Loucy (cell line): ENCODE results near the gene KRTAP3-1.

Experiments
- H2AFZ ChIP-seq: fragments of 200-600 bp; sonication (generic); 2 replicates; pipeline ENCODE4 v1.6.0; 2016; ENCODE audit warnings: antibody characterized with exemption, mild to moderate bottlenecking, low read length, moderate library complexity
- H3F3A ChIP-seq: fragments of 200-600 bp; 2 replicates; pipeline ENCODE4 v1.6.0; 2016; ENCODE audit warnings: antibody characterized with exemption, low read depth, mild to moderate bottlenecking
- H3K27me3 ChIP-seq: fragments of 200-600 bp; sonication (generic); 2 replicates; pipeline ENCODE4 v1.6.1; 2014; ENCODE audit warnings: low read length, mild to moderate bottlenecking; ENCODE audit not compliant: insufficient read depth, poor library complexity, severe bottlenecking
- H3K36me3 ChIP-seq: fragments of 200-600 bp; sonication (generic); 2 replicates; pipeline ENCODE4 v1.6.1; 2016; ENCODE audit warnings: low read length; ENCODE audit not compliant: insufficient read depth
- H3K4me1 ChIP-seq: fragments of 200-600 bp; sonication (generic); 2 replicates; pipeline ENCODE4 v1.5.1; 2014; ENCODE audit warnings: low read length, mild to moderate bottlenecking; ENCODE audit not compliant: insufficient read depth, poor library complexity, severe bottlenecking
- H3K4me2 ChIP-seq: fragments of 200-600 bp; sonication (generic); 2 replicates; pipeline ENCODE4 v1.6.0; 2014; ENCODE audit warnings: antibody characterized with exemption, low read length, low read depth, mild to moderate bottlenecking; ENCODE audit not compliant: poor library complexity, severe bottlenecking
- H3K4me3 ChIP-seq: fragments of 200-600 bp; sonication (generic); 2 replicates; pipeline ENCODE4 v1.5.1; 2014; ENCODE audit warnings: low read length, mild to moderate bottlenecking, mixed read lengths; ENCODE audit not compliant: poor library complexity, severe bottlenecking
- H3K79me2 ChIP-seq: fragments of 200-600 bp; sonication (generic); 2 replicates; pipeline ENCODE4 v1.6.1; 2014; ENCODE audit warnings: low read length; ENCODE audit not compliant: insufficient read depth
- H3K9ac ChIP-seq: fragments of 200-600 bp; sonication (generic); 2 replicates; pipeline ENCODE4 v1.6.0; 2014; ENCODE audit warnings: mild to moderate bottlenecking, low read depth, low read length, moderate library complexity; ENCODE audit not compliant: poor library complexity, severe bottlenecking
- H3K9me2 ChIP-seq: fragments of 200-600 bp; sonication (generic); replicated peaks from 2 replicates; pipeline ENCODE4 v1.6.1; 2016; ENCODE audit warnings: low read depth, low read length, mixed read lengths
- H3K9me3 ChIP-seq: fragments of 200-600 bp; sonication (generic); 2 replicates; pipeline ENCODE4 v1.6.1; 2014; ENCODE audit warnings: mild to moderate bottlenecking, antibody characterized with exemption, low read length, low read depth; ENCODE audit not compliant: insufficient read depth
- H4K20me1 ChIP-seq: fragments of 200-600 bp; sonication (generic); 2 replicates; pipeline ENCODE4 v1.6.0; 2014; ENCODE audit warnings: antibody characterized with exemption, low read length, mild to moderate bottlenecking; ENCODE audit not compliant: insufficient read depth, poor library complexity, severe bottlenecking
- CTCF ChIP-seq: fragments of 200-600 bp; sonication (generic); conservative IDR thresholded peaks from 2 replicates; pipeline ENCODE4 v1.5.1; 2014; ENCODE audit warnings: mild to moderate bottlenecking, antibody characterized with exemption, low read length
- EZH2phosphoT487 ChIP-seq: fragments of 200-600 bp; IDR thresholded peaks from 2 replicates; pipeline ENCODE4 v1.6.1; 2018; ENCODE audit warnings: antibody characterized with exemption, mild to moderate bottlenecking, moderate library complexity, borderline replicate concordance

KRTAP3-1 gene

GRCh38 chr17:40961591-40961990, 47.3 kb downstream of the KRTAP3-1 start:
- no peaks in the 10 kb centered on the region for H3K79me2 ChIP-seq
- no peaks in the 10 kb centered on the region for H4K20me1 ChIP-seq
- H3K4me2 ChIP-seq = no peak overlapping the region
- no peak overlapping the region for H3K4me3 ChIP-seq
- H3K9me2 ChIP-seq = no peaks in the 10 kb centered on the region
- H3F3A ChIP-seq = no peaks in the 10 kb centered on the region
- H3K4me1 ChIP-seq = no peaks in the 10 kb centered on the region
- H3K9me3 ChIP-seq = no peaks in the 10 kb centered on the region
- no peak for TF ChIP-seq CTCF
- no peak for TF ChIP-seq EZH2phosphoT487
- no peak overlapping the region for H2AFZ ChIP-seq
- no peak overlapping the region for H3K9ac ChIP-seq
- no peaks in the 10 kb centered on the region for H3K36me3 ChIP-seq
- no peaks in the 10 kb centered on the region for H3K27me3 ChIP-seq

GRCh38 chr17:40960144-40960543, 48.8 kb downstream of the KRTAP3-1 start:
- Histone ChIP-seq H3K79me2 (no peaks in the 10 kb centered on the region), H3K4me2 (no peak overlapping the region), H3K27me3 (no peaks in the 10 kb centered on the region), H3K36me3 (no peaks in the 10 kb centered on the region), H2AFZ (no peak overlapping the region), H3K4me3 (no peak overlapping the region), H3K9me2 (no peaks in the 10 kb centered on the region), H3K4me1 (no peaks in the 10 kb centered on the region), H3K9ac (no peak overlapping the region), H3F3A (no peaks in the 10 kb centered on the region), H3K9me3 (no peaks in the 10 kb centered on the region), H4K20me1 (no peaks in the 10 kb centered on the region)
- TF ChIP-seq EZH2phosphoT487 = no peak
- no peak for TF ChIP-seq CTCF
